ENCODE data around the gene HIC1.

Gene HIC1

GRCh38 chr17:2061441-2061958, 6.6 kb downstream of the HIC1 start:
- DNase-seq = no peak

GRCh38 chr17:2062571-2063183, 7.8 kb downstream of the HIC1 start:
- no peak for DNase-seq

- no peak for DNase-seq
Measured at GRCh38 chr17:2063261-2064146, 8.6 kb downstream of the HIC1 start.

GRCh38 chr17:2064147-2064489, 9.2 kb downstream of the HIC1 start:
- no peak for DNase-seq

- no peak for DNase-seq
Measured at GRCh38 chr17:2064520-2064971, 9.6 kb downstream of the HIC1 start.

GRCh38 chr17:2064980-2065785, 10.3 kb downstream of the HIC1 start:
- DNase-seq = no peak

GRCh38 chr17:2065949-2066400, 11.1 kb downstream of the HIC1 start:
- no peak for DNase-seq

GRCh38 chr17:2067048-2067561, 12.2 kb downstream of the HIC1 start:
- no peak for DNase-seq

- no peak for DNase-seq
Measured at GRCh38 chr17:2067608-2068024, 12.7 kb downstream of the HIC1 start.

- no peak for DNase-seq
Measured at GRCh38 chr17:2068031-2068518, 13.2 kb downstream of the HIC1 start.

GRCh38 chr17:2068519-2069051, 13.7 kb downstream of the HIC1 start:
- no peak for DNase-seq

GRCh38 chr17:2070241-2071023, 15.5 kb downstream of the HIC1 start:
- no peak for DNase-seq

GRCh38 chr17:2071024-2071385, 16.1 kb downstream of the HIC1 start:
- DNase-seq = no peak

- DNase-seq = no peak
Measured at GRCh38 chr17:2071455-2072281, 16.8 kb downstream of the HIC1 start.

- no peak for DNase-seq
Measured at GRCh38 chr17:2074919-2075318, 20.0 kb downstream of the HIC1 start.

GRCh38 chr17:2075336-2076086, 20.6 kb downstream of the HIC1 start:
- DNase-seq = no peak

- no peak for DNase-seq
Measured at GRCh38 chr17:2076087-2076984, 21.4 kb downstream of the HIC1 start.

- no peak for DNase-seq
Measured at GRCh38 chr17:2077040-2077439, 22.1 kb downstream of the HIC1 start.

- DNase-seq = no peak
Measured at GRCh38 chr17:2081564-2081963, 26.7 kb downstream of the HIC1 start.
